ENCODE measurements around the gene P2RY14.

P2RY14 gene

GRCh38 chr3:151278230-151278629 is at the start of gene P2RY14:
Gene P2RY14, minus strand, starts transcription at chr3:151278542. Its CDS starts 64,226 bp downstream, at chr3:151214316.
- DNase-seq, result no peak

GRCh38 chr3:151327571-151328198 is 49.3 kb upstream of the P2RY14 start:
- DNase-seq, result no peak

GRCh38 chr3:151322511-151322910 is 44.2 kb upstream of the P2RY14 start:
- DNase-seq, result no peak

- no peak for DNase-seq
Measured at GRCh38 chr3:151321526-151321925, 43.2 kb upstream of the P2RY14 start.

GRCh38 chr3:151320131-151320530 is 41.8 kb upstream of the P2RY14 start:
- no peak for DNase-seq

GRCh38 chr3:151319628-151320027 is 41.3 kb upstream of the P2RY14 start:
- DNase-seq, result no peak

GRCh38 chr3:151318991-151319390 is 40.6 kb upstream of the P2RY14 start:
- DNase-seq, result no peak

- no peak for DNase-seq
Measured at GRCh38 chr3:151318313-151318712, 40.0 kb upstream of the P2RY14 start.

GRCh38 chr3:151316267-151316991 is 38.1 kb upstream of the P2RY14 start, which contains the start of gene GPR87:
Gene GPR87, minus strand, starts transcription at chr3:151316820. Its CDS starts 16,720 bp downstream, at chr3:151300100.
- DNase-seq, result no peak

GRCh38 chr3:151315846-151316245 is 37.5 kb upstream of the P2RY14 start:
- DNase-seq, result no peak

- no peak for DNase-seq
Measured at GRCh38 chr3:151315136-151315535, 36.8 kb upstream of the P2RY14 start.

- DNase-seq, result no peak
Measured at GRCh38 chr3:151314593-151314992, 36.3 kb upstream of the P2RY14 start.

GRCh38 chr3:151314137-151314536 is 35.8 kb upstream of the P2RY14 start:
- DNase-seq, result no peak

GRCh38 chr3:151312972-151313371 is 34.6 kb upstream of the P2RY14 start:
- no peak for DNase-seq

- no peak for DNase-seq
Measured at GRCh38 chr3:151309566-151309965, 31.2 kb upstream of the P2RY14 start.

GRCh38 chr3:151307583-151308488 is 29.5 kb upstream of the P2RY14 start:
- no peak for DNase-seq

GRCh38 chr3:151307131-151307530 is 28.8 kb upstream of the P2RY14 start:
- no peak for DNase-seq

GRCh38 chr3:151306168-151306810 is 27.9 kb upstream of the P2RY14 start:
- no peak for DNase-seq

- no peak for DNase-seq
Measured at GRCh38 chr3:151305775-151306151, 27.4 kb upstream of the P2RY14 start.

GRCh38 chr3:151305060-151305774 is 26.9 kb upstream of the P2RY14 start:
- DNase-seq, result no peak

GRCh38 chr3:151303751-151304150 is 25.4 kb upstream of the P2RY14 start:
- no peak for DNase-seq

GRCh38 chr3:151301787-151302186 is 23.4 kb upstream of the P2RY14 start:
- no peak for DNase-seq

Measured in DMS 273 treated with DMSO at 0.1 percent for 48 hours (cell line).